NK-92 treated with Interleukin-12 subunit alpha and Interleukin-12 subunit beta, amount 100 ng/mL, for 24 hours (cell line): ENCODE data around the gene CNOT1.
A peak's percentile ranks its signal among the peaks of the same experiment; 100 is the strongest.
"Not testable (repeated sequence)": the region's sequence is repeated elsewhere in the genome, so short reads cannot be mapped to it uniquely, and the experiment has no call there.

Experiments
- DNase-seq: peaks from one replicate; lab custom pipeline; 2025; lab: John Stamatoyannopoulos, UW

Gene CNOT1

DNA sequence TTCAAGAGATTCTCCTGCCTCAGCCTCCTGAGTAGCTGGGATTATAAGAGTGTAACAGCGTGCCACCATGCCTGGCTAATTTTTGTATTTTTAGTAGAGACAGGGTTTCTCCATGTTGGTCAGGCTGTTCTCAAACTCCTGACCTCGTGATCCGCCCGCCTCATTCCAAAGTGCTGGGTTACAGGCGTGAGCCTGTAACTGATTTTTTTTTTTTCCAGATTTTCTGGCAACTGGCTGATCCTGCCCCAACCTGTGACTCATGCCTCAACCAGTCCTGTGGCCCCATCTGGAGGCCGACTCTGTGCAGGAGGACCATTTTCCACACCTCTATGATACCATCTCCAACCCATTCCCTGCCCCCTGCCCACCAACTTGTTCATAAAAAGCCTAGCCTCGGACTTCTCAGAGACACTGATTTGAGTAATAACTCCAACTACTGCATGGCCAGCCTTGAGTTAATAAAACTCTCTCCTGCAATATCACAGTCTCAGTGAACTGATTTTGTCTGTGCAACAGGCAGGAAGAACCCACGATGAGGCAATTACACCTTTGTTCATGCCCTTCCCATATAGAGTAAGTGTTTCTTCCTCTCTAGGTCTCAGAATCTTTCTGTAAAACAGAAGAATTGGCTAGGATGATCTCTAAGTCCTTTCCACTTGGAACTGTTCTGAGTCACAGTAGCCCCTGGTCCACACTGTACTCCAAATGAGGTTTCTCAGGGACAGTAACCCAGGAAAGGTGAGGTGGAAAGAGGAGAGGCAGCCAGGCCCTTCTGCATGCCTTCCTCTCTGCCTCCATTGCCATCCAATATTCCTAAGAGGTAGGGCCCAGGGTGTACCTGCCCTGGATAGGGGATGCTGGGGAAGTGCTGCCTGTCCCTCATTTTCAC is 8.8 kb upstream of the CNOT1 start:
- no peak for DNase-seq

DNA sequence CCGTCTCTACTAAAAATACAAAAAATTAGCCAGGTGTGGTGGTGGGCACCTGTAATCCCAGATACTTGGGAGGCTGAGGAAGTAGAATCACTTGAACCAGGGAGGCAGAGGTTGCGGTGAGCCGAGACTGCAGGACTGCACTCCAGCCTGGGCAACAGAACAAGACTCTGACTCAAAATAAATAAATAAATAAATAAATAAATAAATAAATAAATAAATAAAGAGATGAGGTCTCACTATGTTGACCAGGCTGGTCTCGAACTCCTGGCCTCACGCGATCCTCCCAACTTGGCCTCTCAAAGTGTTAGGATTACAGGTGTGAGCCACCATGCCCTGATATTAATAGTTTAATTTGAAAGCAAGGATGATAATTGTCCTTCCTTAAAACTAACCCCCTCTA is 7.4 kb upstream of the CNOT1 start:
- DNase-seq, result not testable (repeated sequence)

GRCh38 chr16:58636466-58636865 is 6.8 kb upstream of the CNOT1 start:
- no peak for DNase-seq

- DNase-seq, result no peak
Observed at GRCh38 chr16:58635502-58635901, 5.9 kb upstream of the CNOT1 start.

- DNase-seq, result no peak
Observed at GRCh38 chr16:58634265-58634802, 4.7 kb upstream of the CNOT1 start.

GRCh38 chr16:58628845-58629732 is 537 bp downstream of the CNOT1 start:
- DNase-seq, result peak; percentile 47

GRCh38 chr16:58624209-58624608 is 5.4 kb downstream of the CNOT1 start:
- no peak for DNase-seq

GRCh38 chr16:58620396-58620795 is 9.2 kb downstream of the CNOT1 start:
- DNase-seq, result no peak

GRCh38 chr16:58615280-58615679 is 14.3 kb downstream of the CNOT1 start:
- no peak for DNase-seq

GRCh38 chr16:58614860-58615259 is 14.8 kb downstream of the CNOT1 start:
- no peak for DNase-seq

DNA sequence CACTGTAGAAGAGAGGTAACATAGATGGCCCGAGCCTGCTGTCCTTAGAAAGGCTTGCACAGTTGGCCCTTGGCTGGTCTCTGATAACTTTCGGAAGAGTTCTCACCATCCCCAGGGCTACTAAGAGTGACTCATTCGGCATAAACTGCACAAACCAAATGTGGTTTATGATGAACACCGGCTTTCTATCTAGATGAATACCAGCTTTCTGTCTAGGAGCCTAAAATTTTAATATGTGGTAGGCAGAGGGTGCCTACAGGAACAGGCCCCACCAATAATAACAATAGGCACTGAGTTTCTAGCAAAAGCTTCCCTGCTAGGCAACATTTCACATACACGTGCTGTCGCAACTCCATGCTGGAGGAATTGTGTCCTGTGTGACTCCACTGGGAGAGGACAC is 15.4 kb downstream of the CNOT1 start:
- no peak for DNase-seq

DNA sequence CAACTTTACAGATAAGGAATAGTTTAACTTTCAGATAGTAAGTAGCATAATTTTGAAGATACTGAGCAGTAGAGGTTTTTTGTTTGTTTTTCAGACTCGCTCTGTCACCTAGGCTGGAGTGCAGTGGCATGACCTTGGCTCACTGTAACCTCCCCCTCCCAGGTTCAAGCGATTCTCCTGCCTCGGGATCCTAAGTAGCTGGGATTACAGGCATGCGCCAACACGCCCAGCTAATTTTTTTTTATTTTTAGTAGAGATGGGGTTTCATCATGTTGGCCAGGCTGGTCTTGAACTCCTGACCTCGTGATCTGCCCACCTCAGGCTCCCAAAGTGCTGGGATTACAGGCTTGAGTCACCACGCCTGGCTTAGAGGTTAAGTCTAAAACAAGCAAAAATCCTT is 16.7 kb downstream of the CNOT1 start:
- not testable (repeated sequence) for DNase-seq

DNA sequence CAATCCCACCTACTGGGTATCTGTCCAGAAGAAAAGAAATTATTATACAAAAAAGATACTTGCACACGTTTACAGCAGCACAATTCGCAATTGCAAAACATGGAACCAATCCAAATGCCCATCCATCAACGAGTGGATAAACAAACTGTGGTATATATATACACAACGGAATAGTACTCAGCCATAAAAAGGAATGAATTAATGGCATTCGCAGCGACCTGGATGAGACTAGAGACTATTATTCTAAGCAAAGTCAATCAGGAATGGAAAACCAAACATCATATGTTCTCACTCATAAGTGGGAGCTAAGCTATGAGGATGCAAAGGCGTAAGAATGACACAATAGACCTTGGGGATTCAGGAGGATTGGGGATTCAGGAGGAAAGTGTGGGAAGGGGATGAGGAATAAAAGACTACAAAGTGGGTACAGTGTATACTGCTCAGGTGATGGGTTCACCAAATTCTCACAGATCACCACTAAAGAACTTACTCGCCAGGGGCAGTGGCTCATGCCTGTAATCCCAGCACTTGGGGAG is 21.0 kb downstream of the CNOT1 start:
- DNase-seq, result no peak

GRCh38 chr16:58605562-58605961 is 24.1 kb downstream of the CNOT1 start:
- DNase-seq, result no peak

DNA sequence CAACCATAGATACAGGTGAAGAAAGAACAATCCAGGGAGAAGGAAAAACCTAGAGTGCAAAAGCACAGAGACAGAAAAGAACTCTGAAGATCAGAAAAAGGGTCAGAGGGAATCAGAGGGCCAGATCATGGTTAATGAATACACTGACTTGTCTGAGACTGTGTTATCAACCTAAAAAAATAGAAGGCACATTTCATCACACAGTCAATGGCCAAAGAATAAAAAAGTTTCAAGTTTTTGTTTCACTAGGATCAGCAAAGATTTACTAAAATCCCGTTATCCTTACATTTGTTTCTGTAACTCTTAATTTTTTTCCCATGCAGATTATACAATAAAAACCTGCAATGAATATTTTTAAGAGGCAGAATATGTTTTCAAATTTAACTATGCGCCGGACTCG is 38.5 kb downstream of the CNOT1 start:
- no peak for DNase-seq

GRCh38 chr16:58589326-58589905 is 40.2 kb downstream of the CNOT1 start:
- DNase-seq, result no peak

GRCh38 chr16:58588406-58588805 is 41.2 kb downstream of the CNOT1 start:
- DNase-seq, result no peak

- DNase-seq, result no peak
Observed at GRCh38 chr16:58586340-58587030, 43.1 kb downstream of the CNOT1 start.

GRCh38 chr16:58584831-58585505 is 44.7 kb downstream of the CNOT1 start:
- no peak for DNase-seq

DNA sequence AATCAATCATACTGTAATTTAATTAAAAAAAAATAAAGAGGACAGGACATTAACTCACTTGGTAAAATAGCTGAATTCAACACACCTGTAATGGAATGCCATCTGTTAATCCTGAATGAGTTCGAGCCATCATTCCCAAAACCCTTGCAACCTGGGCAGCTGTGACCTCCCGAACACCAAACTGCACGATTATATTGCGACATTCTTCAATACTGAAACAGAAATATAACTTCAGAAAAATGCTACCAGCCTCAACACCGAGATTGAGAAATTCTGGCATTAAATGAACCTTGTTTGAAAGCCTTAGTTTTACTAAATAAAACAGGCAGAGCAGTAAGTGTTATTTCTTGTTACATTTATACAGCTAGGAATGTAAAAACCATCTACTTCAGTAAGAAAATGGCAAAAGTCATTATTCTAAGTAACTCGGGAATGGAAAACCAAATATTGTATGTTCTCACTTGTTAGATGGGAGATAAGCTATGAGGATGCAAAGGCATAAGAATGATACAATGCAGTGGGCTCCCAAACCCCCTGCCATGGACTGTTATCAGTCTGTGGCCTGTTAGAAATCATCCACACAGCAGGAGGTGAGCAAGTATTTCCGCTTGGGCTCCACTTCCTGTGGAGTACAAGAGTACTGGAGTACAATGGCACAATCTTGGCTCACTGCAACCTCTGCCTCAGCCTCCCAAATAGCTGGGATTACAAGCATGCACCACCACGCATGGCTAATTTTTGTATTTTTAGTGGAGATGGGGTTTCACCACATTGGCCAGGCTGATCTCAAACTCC is 46.5 kb downstream of the CNOT1 start:
- no peak for DNase-seq
